Spleen (tissue), 7 donors: ENCODE measurements around the gene NFASC.

ENCODE experiments used
- POLR2A ChIP-seq, 3 donors: fragments of 450-650 bp; IDR thresholded peaks; one replicate each; pipeline ENCODE4 v1.5.1; 2017; ENCODE audit warnings: antibody characterized with exemption in 3 of 3, mild to moderate bottlenecking in 1 of 3
- TF ChIP-seq, protein P1 (sequence below), 11 experiments: fragments of 200-600 bp in 7 of 11; fragments of 450-650 bp in 4 of 11; sonication (generic) in 4 of 11; IDR thresholded peaks in 8 of 11; conservative IDR thresholded peaks in 3 of 11; 1 replicate in 7 of 11; 2 replicates in 4 of 11; pipeline versions ENCODE4 v1.4.0 to v1.8.0; 2016 to 2021; ENCODE audit warnings: antibody characterized with exemption in 11 of 11, inconsistent platforms in 4 of 11, mild to moderate bottlenecking in 1 of 11
- donor health status: DM: no; HTN: no; CAD: no; lungs with moderate emphysema.
- donor health status: DM: no; HTN: no; CAD: no.
- donor health status: DM: no; HTN: no; CAD: no.

GRCh38 chr1:205016075-205016474 is 145.4 kb downstream of the NFASC start:
- no peak for TF ChIP-seq POLR2A (IDR thresholded peaks at IDR 0.05)
- TF ChIP-seq, protein P1, sequence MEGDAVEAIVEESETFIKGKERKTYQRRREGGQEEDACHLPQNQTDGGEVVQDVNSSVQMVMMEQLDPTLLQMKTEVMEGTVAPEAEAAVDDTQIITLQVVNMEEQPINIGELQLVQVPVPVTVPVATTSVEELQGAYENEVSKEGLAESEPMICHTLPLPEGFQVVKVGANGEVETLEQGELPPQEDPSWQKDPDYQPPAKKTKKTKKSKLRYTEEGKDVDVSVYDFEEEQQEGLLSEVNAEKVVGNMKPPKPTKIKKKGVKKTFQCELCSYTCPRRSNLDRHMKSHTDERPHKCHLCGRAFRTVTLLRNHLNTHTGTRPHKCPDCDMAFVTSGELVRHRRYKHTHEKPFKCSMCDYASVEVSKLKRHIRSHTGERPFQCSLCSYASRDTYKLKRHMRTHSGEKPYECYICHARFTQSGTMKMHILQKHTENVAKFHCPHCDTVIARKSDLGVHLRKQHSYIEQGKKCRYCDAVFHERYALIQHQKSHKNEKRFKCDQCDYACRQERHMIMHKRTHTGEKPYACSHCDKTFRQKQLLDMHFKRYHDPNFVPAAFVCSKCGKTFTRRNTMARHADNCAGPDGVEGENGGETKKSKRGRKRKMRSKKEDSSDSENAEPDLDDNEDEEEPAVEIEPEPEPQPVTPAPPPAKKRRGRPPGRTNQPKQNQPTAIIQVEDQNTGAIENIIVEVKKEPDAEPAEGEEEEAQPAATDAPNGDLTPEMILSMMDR (IDR thresholded peaks at IDR 0.05 in 8 of 11, conservative IDR thresholded peaks at IDR 0.05 in 3 of 11), result no peak
